Measurements from ENCODE around the gene ZNF236. TPM values are rescaled to one million over a fixed set of nuclear protein-coding genes. Genes with fewer than 3 reads are reported as not detected.

Gene ZNF236
- total RNA-seq, 4 donors from 2014 or later: 6.2 to 16.5 (median 10.7) TPM

DNA sequence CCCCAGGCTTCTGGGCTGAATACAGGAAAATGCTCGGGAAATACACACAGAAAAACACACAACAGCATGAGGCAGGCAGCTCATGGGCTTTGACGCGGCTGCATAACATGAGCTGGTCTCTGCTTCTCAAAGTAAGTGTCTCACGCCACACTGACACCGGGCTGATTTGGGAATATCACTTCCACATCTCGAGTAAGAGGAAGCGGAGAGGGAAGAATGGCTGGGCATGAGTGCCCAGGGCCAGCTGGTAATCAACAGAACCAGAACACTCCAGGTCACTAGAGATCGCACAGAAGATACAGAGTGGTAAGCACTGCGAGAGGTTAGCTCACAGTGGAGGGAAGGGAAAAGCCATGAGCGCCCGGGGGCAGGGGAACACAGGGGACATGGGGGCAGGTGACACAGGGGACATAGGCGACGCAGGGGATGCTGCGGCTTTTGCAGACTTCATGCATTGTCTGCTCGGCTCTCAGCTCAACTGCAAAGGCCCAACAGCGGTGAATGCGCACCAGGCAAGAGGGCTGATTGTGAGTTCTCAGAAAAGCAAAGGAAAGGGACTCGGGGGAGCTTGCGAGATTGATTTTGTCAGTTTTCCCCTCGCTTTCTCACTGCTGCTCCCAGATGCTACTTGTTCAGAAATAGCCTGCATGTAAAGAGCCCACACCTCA is 168.8 kb downstream of the ZNF236 start:
- no peak for DNase-seq
- no peak overlapping the region for H3K27ac ChIP-seq
- no peak overlapping the region for H3K4me3 ChIP-seq
- H3K4me1 ChIP-seq: peaks cover 0 to 5% (median 0%) of the 10 kb centered on the region in 3 donors
- 82 to 88% methylated on average over 20 of the region's 20 CpGs for WGBS, 2 donors
- intact Hi-C loops (cut with DNase I): no loop called here
- no peaks in the 10 kb centered on the region for H3K36me3 ChIP-seq
- H3K27me3 ChIP-seq: no peaks in the 10 kb centered on the region
- no peaks in the 10 kb centered on the region for H3K9me3 ChIP-seq
- TF ChIP-seq, protein P1, sequence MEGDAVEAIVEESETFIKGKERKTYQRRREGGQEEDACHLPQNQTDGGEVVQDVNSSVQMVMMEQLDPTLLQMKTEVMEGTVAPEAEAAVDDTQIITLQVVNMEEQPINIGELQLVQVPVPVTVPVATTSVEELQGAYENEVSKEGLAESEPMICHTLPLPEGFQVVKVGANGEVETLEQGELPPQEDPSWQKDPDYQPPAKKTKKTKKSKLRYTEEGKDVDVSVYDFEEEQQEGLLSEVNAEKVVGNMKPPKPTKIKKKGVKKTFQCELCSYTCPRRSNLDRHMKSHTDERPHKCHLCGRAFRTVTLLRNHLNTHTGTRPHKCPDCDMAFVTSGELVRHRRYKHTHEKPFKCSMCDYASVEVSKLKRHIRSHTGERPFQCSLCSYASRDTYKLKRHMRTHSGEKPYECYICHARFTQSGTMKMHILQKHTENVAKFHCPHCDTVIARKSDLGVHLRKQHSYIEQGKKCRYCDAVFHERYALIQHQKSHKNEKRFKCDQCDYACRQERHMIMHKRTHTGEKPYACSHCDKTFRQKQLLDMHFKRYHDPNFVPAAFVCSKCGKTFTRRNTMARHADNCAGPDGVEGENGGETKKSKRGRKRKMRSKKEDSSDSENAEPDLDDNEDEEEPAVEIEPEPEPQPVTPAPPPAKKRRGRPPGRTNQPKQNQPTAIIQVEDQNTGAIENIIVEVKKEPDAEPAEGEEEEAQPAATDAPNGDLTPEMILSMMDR (IDR thresholded peaks at IDR 0.05): no peak
- TF ChIP-seq POLR2A (IDR thresholded peaks at IDR 0.05): no peak

DNA sequence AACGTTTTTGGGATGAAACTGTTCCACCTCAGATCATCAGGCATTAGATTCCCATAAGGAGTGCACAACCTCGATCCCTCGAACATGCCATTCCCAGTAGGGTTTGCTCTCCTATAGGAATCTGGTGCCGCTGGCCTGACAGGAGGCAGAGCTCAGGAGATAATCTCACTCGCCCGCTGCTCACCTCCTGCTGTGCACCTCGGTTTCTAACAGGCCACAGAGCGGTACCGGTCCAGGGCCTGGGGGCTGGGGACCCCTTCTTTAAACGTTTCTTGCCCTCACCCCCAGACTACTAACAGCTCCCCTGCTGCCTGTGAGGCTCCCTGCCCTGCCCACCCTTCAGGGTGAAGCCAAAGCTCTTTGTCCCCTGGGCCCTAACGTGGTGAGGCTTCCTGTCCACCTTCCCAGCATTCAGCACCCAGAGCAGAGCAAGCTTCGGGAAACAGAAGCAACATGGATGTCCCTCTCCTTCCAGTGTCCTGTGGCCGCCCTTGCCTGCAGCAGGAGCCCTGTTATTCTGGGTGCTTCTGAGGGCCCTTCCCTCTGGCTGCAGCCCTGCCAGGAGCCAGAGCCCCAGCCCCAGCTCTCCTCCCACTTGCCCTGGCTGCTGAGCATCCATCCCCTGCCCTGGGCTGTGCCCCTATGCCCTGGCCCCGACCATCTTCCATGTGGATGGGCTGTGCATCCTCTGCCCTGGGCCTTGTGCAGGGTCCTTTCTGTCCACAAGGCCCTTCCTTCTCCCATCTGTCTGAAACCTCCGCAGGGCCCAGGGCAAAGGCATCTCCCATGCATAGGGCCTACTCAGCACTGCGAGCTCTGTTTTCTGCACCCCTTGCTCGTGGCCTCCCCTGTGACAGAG is 170.1 kb downstream of the ZNF236 start:
- 81% methylated on average over 9 to 12 of the region's 17 CpGs for WGBS, 2 donors
- Histone ChIP-seq H3K36me3 (no peaks in the 10 kb centered on the region), H3K4me1 (peaks cover 0 to 5% (median 0%) of the 10 kb centered on the region in 3 donors), H3K4me3 (no peak overlapping the region), H3K27ac (no peak overlapping the region), H3K9me3 (no peaks in the 10 kb centered on the region), H3K27me3 (no peaks in the 10 kb centered on the region)
- intact Hi-C loops (cut with DNase I): no loop called here
- no peak for DNase-seq
- TF ChIP-seq POLR2A (IDR thresholded peaks at IDR 0.05): no peak
- TF ChIP-seq, protein P1 (IDR thresholded peaks at IDR 0.05): no peak

GRCh38 chr18:76993085-76993382 is 170.7 kb downstream of the ZNF236 start:
- DNase-seq: no peak
- no peak overlapping the region for H3K4me3 ChIP-seq
- no peaks in the 10 kb centered on the region for H3K9me3 ChIP-seq
- intact Hi-C loops (cut with DNase I): no loop called here
- H3K27ac ChIP-seq: no peak overlapping the region
- H3K4me1 ChIP-seq: peaks cover 0 to 5% (median 0%) of the 10 kb centered on the region in 3 donors
- no peaks in the 10 kb centered on the region for H3K27me3 ChIP-seq
- H3K36me3 ChIP-seq: no peaks in the 10 kb centered on the region
- TF ChIP-seq, protein P1 (IDR thresholded peaks at IDR 0.05): no peak
- TF ChIP-seq POLR2A (IDR thresholded peaks at IDR 0.05): no peak
- WGBS, 2 donors: 88% methylated on average over 1 of the region's 6 CpGs; no CpG with 5 or more reads in 1 of the 2 donors

DNA sequence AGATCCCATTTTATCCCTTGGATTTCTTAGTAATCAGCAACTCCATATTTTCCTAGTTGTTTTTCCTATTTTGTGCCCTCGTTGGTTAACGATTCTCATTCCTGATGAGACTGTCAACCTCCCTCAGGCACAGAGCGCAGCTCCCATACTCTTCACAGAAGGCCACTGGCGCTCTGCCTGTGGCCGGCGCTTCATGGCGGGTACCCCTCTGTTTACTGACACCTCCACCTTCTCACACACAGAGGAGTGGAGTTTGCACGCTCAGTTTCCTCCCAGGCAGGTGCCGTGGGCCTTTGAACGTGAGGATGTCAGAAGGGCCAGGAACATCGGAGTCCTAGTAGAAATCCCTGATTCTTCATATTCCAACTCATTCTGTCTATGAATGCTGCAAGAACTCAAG is 171.2 kb downstream of the ZNF236 start:
- H3K27ac ChIP-seq: no peak overlapping the region
- H3K4me1 ChIP-seq: peaks cover 0 to 5% (median 0%) of the 10 kb centered on the region in 3 donors
- TF ChIP-seq, protein P1 (IDR thresholded peaks at IDR 0.05): no peak
- no peak for TF ChIP-seq POLR2A (IDR thresholded peaks at IDR 0.05)
- 95% methylated on average over 11 of the region's 11 CpGs for WGBS, 2 donors
- H3K27me3 ChIP-seq: no peaks in the 10 kb centered on the region
- H3K36me3 ChIP-seq: no peaks in the 10 kb centered on the region
- no peak overlapping the region for H3K4me3 ChIP-seq
- intact Hi-C loops (cut with DNase I): no loop called here
- no peaks in the 10 kb centered on the region for H3K9me3 ChIP-seq
- no peak for DNase-seq

DNA sequence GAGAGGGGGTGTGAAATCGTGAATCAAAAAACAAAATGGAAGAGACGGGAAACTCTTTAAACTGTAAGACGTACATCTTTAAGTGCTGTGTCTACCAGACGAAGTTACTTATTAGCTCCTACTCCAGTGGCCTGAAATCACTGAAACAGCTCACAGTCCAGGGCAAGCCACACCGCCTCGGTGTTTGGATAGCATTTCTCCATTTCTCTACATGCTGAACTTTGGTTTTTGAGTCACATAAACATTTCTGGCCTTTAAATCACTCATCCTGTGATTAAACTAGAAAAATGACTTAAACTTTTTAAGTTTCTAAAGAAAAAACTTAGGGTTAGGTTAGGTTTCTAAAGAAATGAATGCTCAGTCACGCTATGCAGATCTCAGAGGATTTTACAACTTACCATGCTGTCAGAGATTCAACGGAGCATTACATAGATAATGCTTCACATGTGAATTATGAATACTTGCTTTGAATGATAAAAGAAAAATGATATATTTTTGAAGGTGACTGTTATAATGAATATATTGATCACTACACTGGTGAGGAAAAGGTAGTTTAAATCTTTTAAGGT is 171.8 kb downstream of the ZNF236 start:
- Histone ChIP-seq H3K4me1 (peaks cover 0 to 5% (median 0%) of the 10 kb centered on the region in 3 donors), H3K4me3 (no peak overlapping the region), H3K27ac (no peak overlapping the region), H3K27me3 (no peaks in the 10 kb centered on the region), H3K36me3 (no peaks in the 10 kb centered on the region), H3K9me3 (no peaks in the 10 kb centered on the region)
- 72 to 79% methylated on average over 8 of the region's 8 CpGs for WGBS, 2 donors
- TF ChIP-seq POLR2A (IDR thresholded peaks at IDR 0.05): no peak
- TF ChIP-seq, protein P1 (IDR thresholded peaks at IDR 0.05): no peak
- intact Hi-C loops (cut with DNase I): no loop called here
- DNase-seq: no peak
